Measurements from ENCODE around the gene SERPINB6. TPM values are rescaled to one million over a fixed set of nuclear protein-coding genes. Genes with fewer than 3 reads are reported as not detected.

The SERPINB6 gene
- total and polyA plus RNA-seq, 9 of the 15 experiments (the other 6 are each of a cell fraction or from before 2014, with no cell fraction given), result 86.6 to 211 (median 143) TPM

DNA sequence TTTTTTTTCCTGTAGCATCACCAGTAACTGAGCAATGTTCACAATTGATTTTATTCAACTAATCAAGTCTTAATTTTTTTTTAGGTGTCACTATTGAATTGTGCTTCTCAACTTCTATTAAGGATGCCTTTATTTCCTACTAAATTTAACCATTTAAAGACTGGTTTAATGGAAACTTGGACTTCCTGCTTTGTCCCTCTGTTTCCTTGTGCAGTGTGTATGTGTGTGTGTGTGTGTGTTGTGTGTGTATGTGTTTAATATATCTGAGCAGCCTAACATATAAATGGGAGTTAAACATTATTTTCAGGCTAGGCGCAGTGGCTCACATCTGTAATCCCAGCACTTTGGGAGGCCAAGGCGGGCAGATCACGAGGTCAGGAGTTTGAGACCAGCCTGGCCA is 1.8 kb downstream of the SERPINB6 start (continued):
- no peak for TF ChIP-seq ZNF740 (CRISPR knock-in tag; IDR thresholded peaks at IDR 0.05)
- TF ChIP-seq ZNF740 (tag; IDR thresholded peaks at IDR 0.05), result no peak
- 0 out of 2 replicates have a peak, but pooled peaks have one; percentile 27 for TF ChIP-seq NKRF (IDR thresholded peaks at IDR 0.05; ENCODE audit: borderline replicate concordance)
- TF ChIP-seq, protein P1, sequence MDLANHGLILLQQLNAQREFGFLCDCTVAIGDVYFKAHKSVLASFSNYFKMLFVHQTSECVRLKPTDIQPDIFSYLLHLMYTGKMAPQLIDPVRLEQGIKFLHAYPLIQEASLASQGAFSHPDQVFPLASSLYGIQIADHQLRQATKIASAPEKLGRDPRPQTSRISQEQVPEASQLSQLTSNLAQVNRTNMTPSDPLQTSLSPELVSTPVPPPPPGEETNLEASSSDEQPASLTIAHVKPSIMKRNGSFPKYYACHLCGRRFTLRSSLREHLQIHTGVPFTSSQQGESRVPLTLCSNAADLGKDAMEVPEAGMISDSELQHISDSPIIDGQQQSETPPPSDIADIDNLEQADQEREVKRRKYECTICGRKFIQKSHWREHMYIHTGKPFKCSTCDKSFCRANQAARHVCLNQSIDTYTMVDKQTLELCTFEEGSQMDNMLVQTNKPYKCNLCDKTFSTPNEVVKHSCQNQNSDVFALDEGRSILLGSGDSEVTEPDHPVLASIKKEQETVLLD (IDR thresholded peaks at IDR 0.05), result no peak
- TF ChIP-seq HDAC3 (IDR thresholded peaks at IDR 0.05; ENCODE audit: borderline replicate concordance, partially characterized antibody), result peak; percentile 32
- no peak for TF ChIP-seq HMGN3 (IDR thresholded peaks at IDR 0.05; ENCODE audit: borderline replicate concordance, extremely low read depth, insufficient read length, low read depth, low read length)
- TF ChIP-seq ZBED1 (IDR thresholded peaks at IDR 0.05), result no peak
- TF ChIP-seq SMARCA5 (IDR thresholded peaks at IDR 0.05), result 0 out of 2 replicates have a peak, but pooled peaks have one; percentile 46
- TF ChIP-seq ZNF589 (CRISPR knock-in tag; IDR thresholded peaks at IDR 0.05; ENCODE audit: low read depth), result no peak
- TF ChIP-seq E2F8 (IDR thresholded peaks at IDR 0.05; ENCODE audit: low read depth, partially characterized antibody), result no peak
- no peak for TF ChIP-seq ZNF79 (CRISPR knock-in tag; IDR thresholded peaks at IDR 0.05; ENCODE audit: low read depth)
- TF ChIP-seq CCNT2 (IDR thresholded peaks at IDR 0.05; ENCODE audit: borderline replicate concordance, extremely low read depth, insufficient read length, low read depth, low read length), result no peak
- no peak for TF ChIP-seq MAFG (tag; conservative IDR thresholded peaks at IDR 0.05)
- no peak for TF ChIP-seq JUN (IDR thresholded peaks at IDR 0.05; ENCODE audit: borderline replicate concordance, low read depth, low read length)
- no peak for TF ChIP-seq JUN (CRISPR knock-in tag; IDR thresholded peaks at IDR 0.05; ENCODE audit: borderline replicate concordance)
- no peak for TF ChIP-seq GMEB1 (CRISPR knock-in tag; IDR thresholded peaks at IDR 0.05)
- no peak for TF ChIP-seq ID3 (CRISPR knock-in tag; IDR thresholded peaks at IDR 0.05)
- TF ChIP-seq ID3 (tag; IDR thresholded peaks at IDR 0.05), result no peak
- 0 out of 2 replicates have a peak, but pooled peaks have one; percentile 29 for TF ChIP-seq EHMT2 (IDR thresholded peaks at IDR 0.05)

Measured in K562 (cell line).